K562 (cell line): ENCODE data around the gene GLIPR1L1. TPM values are rescaled to one million over a fixed set of nuclear protein-coding genes. Genes with fewer than 3 reads are reported as not detected.

Source experiments
- ATAC-seq: fragments of 200-7000 bp; cut with Tn5 transposase; 3 replicates; pipeline ENCODE4 v1.9.1; 2020; ENCODE audit warnings: moderate library complexity
- BruUV-seq: library from RNA; stranded (reverse); fragments of 400-500 nt; replicated peaks from 2 replicates; lab custom pipeline; 2021; lab: Mats Ljungman, UMichigan
- CTCF ChIA-PET: fragments of 300-600 bp; formaldehyde crosslinking; extraction: SDS; loops from one replicate; lab custom pipeline; 2021; ENCODE audit warnings: low intra/inter-chr PET ratio; lab: Yijun Ruan, JAX
- POLR2A ChIA-PET: fragments of 300-600, 350-650 bp; sonication (Branson Sonifier 250); formaldehyde crosslinking; extraction: SDS; loops from one replicate; lab custom pipeline; 2021; ENCODE audit warnings: antibody characterized with exemption, inconsistent platforms; lab: Yijun Ruan, JAX
- DNase-seq, 4 experiments: peaks; one replicate each; pipeline versions ENCODE4 v3.0.0 to v3.0.0-alpha.2; 2011 to 2018; ENCODE audit warnings: low spot score in 3 of 4, mixed read lengths in 3 of 4; ENCODE audit errors: extremely low read depth in 1 of 4
- FAIRE-seq: peaks from 2 replicates; lab custom pipeline; 2011; peaks lifted over from hg19 to GRCh38; lab: Jason Lieb, UNC
- H2AFZ ChIP-seq: 2 replicates; pipeline ENCODE4 v1.6.0; 2011; ENCODE audit warnings: low read depth, low read length, control low read depth, inconsistent platforms
- H3K27ac ChIP-seq: fragments of 200-600 bp; 3 replicates; pipeline ENCODE4 v1.8.0; 2011; ENCODE audit warnings: low read depth, mild to moderate bottlenecking, control low read depth, inconsistent platforms, low read length, moderate library complexity, mixed read lengths; ENCODE audit errors: extremely low read depth
- H3K27me3 ChIP-seq, 2 experiments: fragments of 300-600 bp in 1 of 2; 2 replicates in 1 of 2; 3 replicates in 1 of 2; pipeline versions ENCODE4 v1.6.0 to v1.8.0; 2011; ENCODE audit warnings: inconsistent platforms in 2 of 2, low read length in 2 of 2, mild to moderate bottlenecking in 1 of 2, mixed read lengths in 1 of 2, moderate library complexity in 1 of 2; ENCODE audit not compliant: control insufficient read depth in 2 of 2, insufficient read depth in 2 of 2
- H3K36me3 ChIP-seq: fragments of 300-600 bp; 3 replicates; pipeline ENCODE4 v1.8.0; 2011; ENCODE audit warnings: mild to moderate bottlenecking, low read length, inconsistent platforms; ENCODE audit not compliant: control insufficient read depth, insufficient read depth
- H3K4me1 ChIP-seq, 2 experiments: fragments of 200-600 bp in 1 of 2; replicated peaks in 1 of 2; 2 replicates in 1 of 2; 3 replicates in 1 of 2; pipeline versions ENCODE4 v1.5.1 to v1.8.0; 2011; ENCODE audit warnings: inconsistent platforms in 2 of 2, low read length in 2 of 2, mild to moderate bottlenecking in 1 of 2, mixed read lengths in 1 of 2, moderate library complexity in 1 of 2; ENCODE audit not compliant: control insufficient read depth in 2 of 2, insufficient read depth in 2 of 2
- H3K4me2 ChIP-seq: 2 replicates; pipeline ENCODE4 v1.6.1; 2011; ENCODE audit warnings: low read length, control low read depth, inconsistent platforms, mixed read lengths; ENCODE audit not compliant: insufficient read depth
- H3K4me3 ChIP-seq: fragments of 200-600 bp; sonication (generic), shearing (Covaris generic); 2 replicates; pipeline ENCODE4 v1.5.1; 2016; ENCODE audit warnings: control low read depth, inconsistent platforms
- H3K79me2 ChIP-seq: fragments of 200-600 bp; 3 replicates; pipeline ENCODE4 v1.8.0; 2011; ENCODE audit warnings: low read length, inconsistent platforms; ENCODE audit not compliant: control insufficient read depth, insufficient read depth
- H3K9ac ChIP-seq, 2 experiments: 2 replicates each; pipeline versions ENCODE4 v1.6.0 to v1.6.1; 2011; ENCODE audit warnings: low read depth in 2 of 2, low read length in 2 of 2, control low read depth in 1 of 2, inconsistent platforms in 1 of 2, mild to moderate bottlenecking in 1 of 2, mixed read lengths in 1 of 2; ENCODE audit not compliant: insufficient read depth in 1 of 2
- H3K9me1 ChIP-seq: one replicate; pipeline ENCODE4 v1.6.0; 2011; ENCODE audit warnings: inconsistent platforms, mild to moderate bottlenecking, low read length, moderate library complexity; ENCODE audit not compliant: control insufficient read depth, insufficient read depth
- H3K9me3 ChIP-seq: replicated peaks from 2 replicates; pipeline ENCODE4 v1.5.1; 2011; ENCODE audit warnings: low read depth, low read length, inconsistent platforms; ENCODE audit not compliant: control insufficient read depth, insufficient read depth
- H4K20me1 ChIP-seq: replicated peaks from 2 replicates; pipeline ENCODE4 v1.6.1; 2011; ENCODE audit warnings: low read length, inconsistent platforms, mixed read lengths; ENCODE audit not compliant: control insufficient read depth, insufficient read depth
- CSDE1 ChIP-seq, 2 experiments: fragments of 450-650 bp; IDR thresholded peaks; 2 replicates each; pipeline ENCODE4 v1.6.1; 2016; ENCODE audit warnings: mild to moderate bottlenecking in 1 of 2
- FIP1L1 ChIP-seq: fragments of 200-400 bp; formaldehyde crosslinking; IDR thresholded peaks from 2 replicates; pipeline ENCODE4 v1.6.1; 2018; ENCODE audit warnings: mild to moderate bottlenecking, low read depth, low read length; ENCODE audit not compliant: poor library complexity, severe bottlenecking
- MTF1 ChIP-seq: fragments of 250-450 bp; sonication (Bioruptor Pico); IDR thresholded peaks from 2 replicates; pipeline ENCODE4 v1.9.0; 2021; ENCODE audit warnings: moderate library complexity, mild to moderate bottlenecking, inconsistent platforms, borderline replicate concordance
- NEUROD1 ChIP-seq: fragments of 150-350 bp; IDR thresholded peaks from 2 replicates; pipeline ENCODE4 v1.6.1; 2014; ENCODE audit warnings: borderline replicate concordance, low read length, low read depth; ENCODE audit not compliant: partially characterized antibody
- SAP30 ChIP-seq: fragments of 200-600 bp; sonication (generic); IDR thresholded peaks from 2 replicates; pipeline ENCODE4 v1.6.1; 2012; ENCODE audit warnings: borderline replicate concordance, low read depth, mild to moderate bottlenecking, moderate library complexity, low read length, control low read depth, inconsistent platforms; ENCODE audit not compliant: insufficient read depth, poor library complexity, severe bottlenecking
- SIX5 ChIP-seq, 2 experiments: IDR thresholded peaks; 2 replicates each; pipeline ENCODE4 v1.6.1; 2011; ENCODE audit warnings: low read length in 2 of 2, borderline replicate concordance in 1 of 2, low read depth in 1 of 2, mild to moderate bottlenecking in 1 of 2, moderate library complexity in 1 of 2; ENCODE audit not compliant: insufficient read depth in 1 of 2
- SMAD2 ChIP-seq: fragments of 150-350 bp; IDR thresholded peaks from 2 replicates; pipeline ENCODE4 v1.6.1; 2014; ENCODE audit warnings: low read depth, mild to moderate bottlenecking, low read length
- ZKSCAN1 ChIP-seq: fragments of 150-350 bp; IDR thresholded peaks from 2 replicates; pipeline ENCODE4 v1.6.1; 2016; ENCODE audit warnings: low read depth, low read length
- ZNF695 ChIP-seq: fragments of 450-650 bp; formaldehyde crosslinking; IDR thresholded peaks from 2 replicates; pipeline ENCODE4 v1.4.0; 2020; ENCODE audit warnings: mild to moderate bottlenecking, moderate library complexity
- in situ Hi-C: fragments of 300-500 bp; cut with MboI; formaldehyde crosslinking; loops from 4 replicates; pipeline ENCODE4 v1.15.0; 2018; ENCODE audit warnings: inconsistent platforms, mixed read lengths
- intact Hi-C: fragments of 100-400 bp; cut with micrococcal nuclease; formaldehyde crosslinking; loops from 2 replicates; pipeline ENCODE4 v1.14.2; 2022
- polyA plus RNA-seq, 8 experiments: library from polyadenylated mRNA; depleted of rRNA in 4 of 8; stranded (reverse) in 5 of 8; unstranded in 3 of 8; fragments of >200 nt; fragmentation: Nextera tagmentation in 2 of 8; fragmentation: Illumina TruSeq in 1 of 8; extraction: Ambion mirVana in 2 of 8; extraction: Trizol in 1 of 8; gene quantifications; 2 replicates each; pipeline versions ENCODE4 v1.2.1 to v1.2.3, GENCODE V29; 2011 to 2014; ENCODE audit warnings: inconsistent platforms in 1 of 8, missing spikeins in 1 of 8
- total RNA-seq, 7 experiments: library from RNA; depleted of rRNA in 6 of 7; stranded (reverse); fragments of >200 nt in 6 of 7; fragmentation: Illumina TruSeq in 2 of 7; extraction: Trizol in 2 of 7; gene quantifications; 2 replicates each; pipeline versions ENCODE4 v1.2.1 to v1.2.3, GENCODE V29; 2011 to 2021; ENCODE audit warnings: low replicate concordance in 1 of 7
- TF ChIP-seq, protein P1 (sequence below): fragments of 250-450 bp; sonication (Bioruptor Pico); IDR thresholded peaks from 2 replicates; pipeline ENCODE4 v1.4.0; 2020; ENCODE audit warnings: mild to moderate bottlenecking
- TF ChIP-seq, protein P2 (sequence below), 2 experiments: fragments of 250-450 bp in 1 of 2; fragments of 450-650 bp in 1 of 2; sonication (Bioruptor Pico) in 1 of 2; IDR thresholded peaks; 2 replicates each; pipeline versions ENCODE4 v1.6.1 to v1.8.0; 2016 to 2021; ENCODE audit warnings: mild to moderate bottlenecking in 2 of 2, moderate library complexity in 2 of 2, missing compliant biosample characterization in 1 of 2, missing genetic modification characterization in 1 of 2

GLIPR1L1 gene
- total and polyA plus RNA-seq, 9 of the 15 experiments (the other 6 are each of a cell fraction or from before 2014, with no cell fraction given): not detected

DNA sequence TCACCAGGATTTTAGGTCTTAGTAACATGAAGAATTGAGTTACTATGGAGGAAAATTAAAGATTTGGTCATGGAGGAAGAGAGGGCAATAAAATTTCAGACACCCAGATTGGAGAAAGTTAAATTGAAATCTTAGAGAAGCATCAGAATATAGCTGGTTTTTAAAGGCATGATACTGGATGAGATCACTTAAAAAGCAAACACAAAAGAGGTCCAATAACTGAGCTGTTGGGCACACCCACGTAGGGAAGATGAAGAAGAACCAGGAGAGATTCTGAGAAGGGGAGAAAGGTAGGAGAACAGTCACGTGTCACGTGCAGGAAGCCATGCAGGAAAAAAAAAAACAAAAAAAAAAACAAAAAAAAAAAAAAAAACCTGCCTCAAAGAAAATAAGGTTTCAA is 23.1 kb upstream of the GLIPR1L1 start (continued):
- TF ChIP-seq ZNF695 (CRISPR knock-in tag): no peak
- TF ChIP-seq, protein P1, sequence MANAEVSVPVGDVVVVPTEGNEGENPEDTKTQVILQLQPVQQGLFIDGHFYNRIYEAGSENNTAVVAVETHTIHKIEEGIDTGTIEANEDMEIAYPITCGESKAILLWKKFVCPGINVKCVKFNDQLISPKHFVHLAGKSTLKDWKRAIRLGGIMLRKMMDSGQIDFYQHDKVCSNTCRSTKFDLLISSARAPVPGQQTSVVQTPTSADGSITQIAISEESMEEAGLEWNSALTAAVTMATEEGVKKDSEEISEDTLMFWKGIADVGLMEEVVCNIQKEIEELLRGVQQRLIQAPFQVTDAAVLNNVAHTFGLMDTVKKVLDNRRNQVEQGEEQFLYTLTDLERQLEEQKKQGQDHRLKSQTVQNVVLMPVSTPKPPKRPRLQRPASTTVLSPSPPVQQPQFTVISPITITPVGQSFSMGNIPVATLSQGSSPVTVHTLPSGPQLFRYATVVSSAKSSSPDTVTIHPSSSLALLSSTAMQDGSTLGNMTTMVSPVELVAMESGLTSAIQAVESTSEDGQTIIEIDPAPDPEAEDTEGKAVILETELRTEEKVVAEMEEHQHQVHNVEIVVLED (CRISPR knock-in tag): no peak
- TF ChIP-seq, protein P2, sequence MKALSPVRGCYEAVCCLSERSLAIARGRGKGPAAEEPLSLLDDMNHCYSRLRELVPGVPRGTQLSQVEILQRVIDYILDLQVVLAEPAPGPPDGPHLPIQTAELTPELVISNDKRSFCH (CRISPR knock-in tag; IDR thresholded peaks at IDR 0.05): no peak
- TF ChIP-seq, protein P2 (tag; IDR thresholded peaks at IDR 0.05): no peak
- no peak for TF ChIP-seq SAP30
- TF ChIP-seq ZKSCAN1: no peak
- no peak for TF ChIP-seq MTF1 (CRISPR knock-in tag)
- no peak for TF ChIP-seq CSDE1 (IDR thresholded peaks at IDR 0.05)

DNA sequence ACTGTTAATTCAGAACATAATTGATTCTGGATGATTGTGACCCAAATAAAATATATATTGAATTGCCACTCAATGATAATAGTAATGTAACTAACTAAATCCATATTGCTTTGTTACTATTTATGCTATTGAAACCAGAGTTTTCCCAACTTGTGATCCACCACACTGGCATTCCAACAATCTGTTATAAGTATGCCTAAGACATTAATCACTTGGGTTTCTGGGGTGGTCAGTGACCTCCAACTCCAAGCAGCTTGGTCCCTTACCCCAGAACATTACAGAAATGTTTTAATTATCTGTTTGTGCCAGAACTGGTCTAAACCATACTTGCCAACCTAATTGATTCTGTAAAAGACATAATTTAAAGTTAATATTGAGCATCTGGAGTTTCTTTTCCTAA is 19.0 kb upstream of the GLIPR1L1 start:
- Histone ChIP-seq H3K27me3 (no peaks in the 10 kb centered on the region), H3K36me3 (no peaks in the 10 kb centered on the region), H3K9me3 (no peaks in the 10 kb centered on the region), H3K79me2 (no peaks in the 10 kb centered on the region), H3K27ac (no peak overlapping the region), H4K20me1 (no peaks in the 10 kb centered on the region), H3K9ac (no peak overlapping the region), H3K4me2 (no peak overlapping the region), H3K4me1 (no peaks in the 10 kb centered on the region), H2AFZ (no peak overlapping the region), H3K4me3 (no peak overlapping the region), H3K9me1 (no peaks in the 10 kb centered on the region)
- in situ Hi-C loops (no loop called here), intact Hi-C loops (no loop called here)
- ATAC-seq: no peak
- no peak for FAIRE-seq
- ChIA-PET POLR2A (no interaction called here), CTCF (no interaction called here)
- BruUV-seq: no TSS peak
- no peak for DNase-seq
- TF ChIP-seq NEUROD1 (no peak), SIX5 (IDR thresholded peaks at IDR 0.05; ENCODE audit: borderline replicate concordance in 1 of 2, insufficient read depth in 1 of 2, low read depth in 1 of 2, low read length in 2 of 2) (no peak), FIP1L1 (no peak), SMAD2 (no peak)
- TF ChIP-seq, all 486 proteins: peak for 0
